ENCODE measurements around the gene MYRIP.
"Not testable (repeated sequence)": the region's sequence is repeated elsewhere in the genome, so short reads cannot be mapped to it uniquely, and the experiment has no call there.

Gene MYRIP

DNA sequence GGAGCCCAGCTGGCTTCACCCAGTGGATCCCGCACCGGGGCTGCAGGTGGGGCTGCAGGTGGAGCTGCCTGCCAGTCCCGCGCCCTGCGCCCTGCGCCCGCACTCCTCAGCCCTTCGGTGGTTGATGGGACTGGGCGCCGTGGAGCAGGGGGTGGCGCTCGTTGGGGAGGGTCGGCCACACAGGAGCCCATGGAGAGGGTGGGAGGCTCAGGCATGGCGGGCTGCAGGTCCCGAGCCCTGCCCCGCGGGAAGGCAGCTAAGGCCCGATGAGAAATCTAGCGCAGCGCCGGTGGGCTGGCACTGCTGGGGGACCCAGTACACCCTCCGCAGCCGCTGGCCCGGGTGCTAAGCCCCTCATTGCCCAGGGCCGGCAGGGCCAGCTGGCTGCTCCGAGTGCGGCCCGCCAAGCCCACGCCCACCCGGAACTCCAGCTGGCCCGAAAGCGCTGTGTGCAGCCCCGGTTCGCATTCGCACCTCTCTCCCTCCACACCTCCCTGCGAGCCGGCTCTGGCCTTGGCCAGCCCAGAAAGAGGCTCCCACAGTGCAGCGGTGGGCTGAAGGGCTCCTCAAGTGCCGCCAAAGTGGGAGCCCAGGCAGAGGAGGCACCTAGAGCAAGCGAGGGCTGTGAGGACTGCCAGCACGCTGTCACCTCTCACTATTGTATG, 268.6 kb downstream of the MYRIP start:
- in situ Hi-C loops (cut with MboI; ENCODE audit: low sequenced_read_pairs): not testable (repeated sequence)

DNA sequence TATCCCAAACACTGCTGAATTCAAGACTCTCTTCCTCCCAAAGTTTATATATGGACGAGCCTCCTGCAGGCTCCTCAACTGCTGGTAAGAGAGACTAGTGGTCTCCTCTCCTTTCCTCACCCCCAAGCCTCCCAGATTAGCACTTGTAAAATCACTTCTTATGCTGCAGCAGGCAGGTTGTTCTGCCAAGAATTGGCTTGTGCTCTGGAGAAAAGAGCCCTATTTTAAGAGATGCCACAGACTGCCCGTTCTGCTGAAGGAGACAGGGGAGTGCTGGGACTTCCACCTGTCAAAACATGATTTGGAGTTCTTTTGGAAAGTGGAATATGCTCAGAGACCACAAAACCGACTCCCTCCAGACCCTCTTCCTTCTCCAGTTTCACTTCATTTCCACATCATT, 269.2 kb downstream of the MYRIP start:
- in situ Hi-C loops (cut with MboI; ENCODE audit: low sequenced_read_pairs): no loop called here

GRCh38 chr3:40079203-40079846, 269.9 kb downstream of the MYRIP start:
- in situ Hi-C loops (cut with MboI; ENCODE audit: low sequenced_read_pairs): no loop called here

DNA sequence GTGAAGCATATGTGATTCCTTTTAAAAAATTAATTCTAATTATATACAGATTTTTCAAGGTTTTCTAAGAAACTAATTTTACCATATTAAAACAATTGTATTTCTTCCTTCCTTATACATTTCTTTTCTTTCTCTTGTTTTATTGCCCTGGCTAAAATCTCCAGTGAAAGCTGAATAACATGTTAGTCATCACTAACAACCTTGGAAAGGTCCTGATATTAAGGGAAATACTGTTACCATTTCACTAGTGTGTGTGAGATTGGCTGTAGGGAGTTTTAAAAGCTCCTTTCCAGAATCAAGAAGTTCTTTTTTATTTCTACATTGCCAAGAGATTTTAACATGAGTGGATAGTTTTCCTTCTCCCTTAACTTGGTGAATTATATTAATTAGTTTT, 270.4 kb downstream of the MYRIP start:
- in situ Hi-C loops (cut with MboI; ENCODE audit: low sequenced_read_pairs): no loop called here

- in situ Hi-C loops (cut with MboI; ENCODE audit: low sequenced_read_pairs): no loop called here
These were observed 273.7 kb downstream of the MYRIP start for GRCh38 chr3:40083066-40083465.

- in situ Hi-C loops (cut with MboI; ENCODE audit: low sequenced_read_pairs): not testable (repeated sequence)
These were observed 275.0 kb downstream of the MYRIP start for GRCh38 chr3:40084424-40084823.

DNA sequence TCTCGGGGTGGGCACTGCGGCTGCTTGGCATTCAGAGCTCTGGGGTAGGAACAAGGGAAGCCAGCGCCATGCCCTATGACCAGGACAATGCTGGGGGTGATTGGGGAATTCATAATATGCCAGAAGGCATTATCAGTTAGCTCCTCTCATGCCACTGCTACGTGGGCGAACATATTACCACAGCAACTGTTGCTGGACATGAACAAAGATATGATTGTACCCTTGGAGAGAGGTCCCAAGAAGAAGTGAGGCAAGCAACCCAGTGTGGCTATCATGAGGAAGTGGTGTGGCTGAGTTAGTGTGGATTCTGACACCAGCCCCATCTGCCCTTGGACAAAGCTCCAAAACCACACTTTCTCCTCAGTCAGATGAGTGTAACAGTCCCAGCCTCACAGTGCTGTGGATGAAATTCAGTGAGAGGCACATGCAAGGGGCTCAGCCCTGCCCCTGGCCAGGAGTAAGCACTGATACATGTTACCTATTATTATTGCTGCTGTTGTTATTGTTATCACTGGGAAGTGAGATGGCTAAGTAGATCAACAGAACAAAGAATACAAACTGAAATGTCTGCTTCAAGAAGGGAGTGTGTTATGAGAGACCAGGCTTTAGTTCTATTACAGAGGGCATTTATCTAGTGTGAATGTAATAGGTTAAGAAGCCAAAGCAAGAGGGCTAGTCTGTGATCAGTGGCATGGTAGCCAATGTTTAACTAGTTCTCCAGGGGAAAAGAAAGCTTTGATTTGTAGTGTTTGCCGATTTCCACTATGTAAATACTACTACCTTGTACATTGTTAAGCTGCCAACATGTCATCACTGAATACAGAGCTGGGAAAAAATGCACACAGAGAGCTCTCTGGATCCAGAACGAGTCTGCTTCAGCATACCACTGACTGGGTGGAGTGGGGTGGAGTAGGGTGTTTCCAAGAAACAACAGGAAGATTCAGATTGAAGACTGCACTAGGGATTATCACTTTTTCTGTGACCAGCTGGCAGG, 277.8 kb downstream of the MYRIP start:
- in situ Hi-C loops (cut with MboI; ENCODE audit: low sequenced_read_pairs): no loop called here

DNA sequence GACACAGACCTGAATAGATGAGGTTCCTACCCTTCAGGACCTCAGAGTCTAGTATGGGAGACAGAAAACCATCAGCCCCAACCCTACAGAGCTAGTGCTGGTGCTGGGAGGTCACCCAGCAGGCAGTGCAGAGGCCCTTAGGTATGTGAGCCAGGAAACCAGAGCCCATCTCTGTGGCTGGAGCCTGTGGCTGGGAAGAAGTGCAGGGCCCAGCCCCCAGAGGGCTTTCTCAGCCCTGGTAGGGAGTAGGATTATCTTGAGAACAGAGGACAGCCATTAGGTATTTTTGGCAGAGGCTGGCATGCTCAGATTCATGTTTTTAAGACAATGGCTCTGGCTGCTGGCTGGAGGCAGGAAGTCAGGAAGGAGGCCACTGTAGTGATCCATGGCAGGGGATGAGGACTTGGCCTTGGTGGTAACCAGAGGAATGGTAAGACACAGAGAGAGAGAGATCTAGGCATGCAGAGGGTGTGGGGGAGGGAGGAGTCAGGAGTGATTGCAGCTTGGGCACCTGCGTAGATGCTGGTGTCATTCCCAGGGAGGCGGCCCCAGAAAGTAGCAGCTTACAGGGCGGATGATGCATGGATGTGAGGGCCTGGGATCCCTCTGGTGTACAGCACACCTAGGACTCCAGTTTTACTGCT, 279.2 kb downstream of the MYRIP start:
- in situ Hi-C loops (cut with MboI; ENCODE audit: low sequenced_read_pairs): no loop called here

DNA sequence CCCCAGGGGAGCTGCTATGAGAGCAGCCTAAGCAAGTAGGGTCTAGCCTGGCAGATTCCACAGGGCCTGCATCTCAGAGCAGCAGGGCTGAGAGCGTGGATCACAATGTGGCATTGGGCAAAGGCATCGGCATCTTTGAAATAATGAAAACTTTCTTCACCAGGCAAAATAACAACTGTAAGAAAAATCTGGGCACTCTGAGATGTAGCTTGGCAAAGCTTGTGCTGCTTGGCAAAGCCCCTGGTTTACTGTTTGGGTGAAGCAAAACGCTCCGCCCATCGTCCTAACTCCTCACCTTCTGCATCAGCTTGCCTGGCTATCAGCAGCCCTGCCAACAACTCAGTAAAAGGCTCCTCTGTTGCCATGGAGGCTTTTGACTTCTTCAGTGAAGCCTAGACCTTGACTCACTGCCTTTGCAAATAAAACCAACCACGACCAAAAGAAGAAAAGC, 287.3 kb downstream of the MYRIP start:
- in situ Hi-C loops (cut with MboI; ENCODE audit: low sequenced_read_pairs): no loop called here

- in situ Hi-C loops (cut with MboI; ENCODE audit: low sequenced_read_pairs): no loop called here
These were observed 288.0 kb downstream of the MYRIP start for GRCh38 chr3:40097131-40098117.

DNA sequence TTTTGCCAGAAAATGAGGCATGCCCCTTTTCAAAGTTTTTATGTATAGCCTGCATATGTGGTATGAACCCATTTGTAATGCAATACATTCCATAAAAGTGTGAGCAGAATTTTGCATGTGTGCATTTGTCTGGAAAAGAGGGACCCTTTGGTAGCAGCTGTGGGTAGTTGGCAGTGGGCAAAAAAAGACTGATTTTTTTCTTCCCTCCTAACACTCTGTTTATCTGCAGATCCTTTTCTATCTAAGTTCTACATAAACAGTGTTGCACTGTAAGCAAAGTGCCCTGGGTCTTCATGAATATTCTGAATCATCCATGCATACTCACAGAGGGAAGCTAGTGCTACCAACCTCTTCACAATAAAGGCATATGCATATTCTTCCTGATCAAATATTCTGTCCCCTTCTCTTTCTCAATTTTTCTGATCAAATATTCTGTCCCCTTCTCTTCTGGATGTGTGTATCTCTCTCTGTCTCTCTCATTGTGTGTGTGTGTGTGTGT, 288.9 kb downstream of the MYRIP start:
- in situ Hi-C loops (cut with MboI; ENCODE audit: low sequenced_read_pairs): no loop called here

GRCh38 chr3:40099871-40100270, 290.5 kb downstream of the MYRIP start:
- in situ Hi-C loops (cut with MboI; ENCODE audit: low sequenced_read_pairs): no loop called here

GRCh38 chr3:40102182-40102581, 292.8 kb downstream of the MYRIP start:
- in situ Hi-C loops (cut with MboI; ENCODE audit: low sequenced_read_pairs): no loop called here

- in situ Hi-C loops (cut with MboI; ENCODE audit: low sequenced_read_pairs): no loop called here
These were observed 294.4 kb downstream of the MYRIP start for GRCh38 chr3:40103829-40104228.

- in situ Hi-C loops (cut with MboI; ENCODE audit: low sequenced_read_pairs): no loop called here
These were observed 295.0 kb downstream of the MYRIP start for GRCh38 chr3:40104441-40104840.

DNA sequence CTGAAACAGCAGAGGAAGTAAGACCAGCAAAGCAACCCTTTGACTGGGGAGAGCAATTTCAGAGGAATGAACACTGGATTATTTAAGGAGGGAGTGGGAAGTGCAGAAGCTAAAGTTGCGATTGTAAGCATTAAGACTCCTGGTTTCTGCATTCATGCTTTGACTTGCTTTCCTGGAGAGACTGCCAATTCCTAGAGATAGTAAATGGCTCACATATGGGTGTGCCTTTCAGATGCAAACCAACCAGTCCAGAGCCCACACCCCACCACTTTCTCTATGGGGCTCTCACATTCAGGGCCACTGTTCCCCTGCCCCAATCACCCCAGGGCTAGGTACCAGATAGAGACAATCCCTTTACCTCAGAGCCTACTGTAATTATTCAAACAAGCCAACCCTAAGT, 299.2 kb downstream of the MYRIP start:
- in situ Hi-C loops (cut with MboI; ENCODE audit: low sequenced_read_pairs): no loop called here

DNA sequence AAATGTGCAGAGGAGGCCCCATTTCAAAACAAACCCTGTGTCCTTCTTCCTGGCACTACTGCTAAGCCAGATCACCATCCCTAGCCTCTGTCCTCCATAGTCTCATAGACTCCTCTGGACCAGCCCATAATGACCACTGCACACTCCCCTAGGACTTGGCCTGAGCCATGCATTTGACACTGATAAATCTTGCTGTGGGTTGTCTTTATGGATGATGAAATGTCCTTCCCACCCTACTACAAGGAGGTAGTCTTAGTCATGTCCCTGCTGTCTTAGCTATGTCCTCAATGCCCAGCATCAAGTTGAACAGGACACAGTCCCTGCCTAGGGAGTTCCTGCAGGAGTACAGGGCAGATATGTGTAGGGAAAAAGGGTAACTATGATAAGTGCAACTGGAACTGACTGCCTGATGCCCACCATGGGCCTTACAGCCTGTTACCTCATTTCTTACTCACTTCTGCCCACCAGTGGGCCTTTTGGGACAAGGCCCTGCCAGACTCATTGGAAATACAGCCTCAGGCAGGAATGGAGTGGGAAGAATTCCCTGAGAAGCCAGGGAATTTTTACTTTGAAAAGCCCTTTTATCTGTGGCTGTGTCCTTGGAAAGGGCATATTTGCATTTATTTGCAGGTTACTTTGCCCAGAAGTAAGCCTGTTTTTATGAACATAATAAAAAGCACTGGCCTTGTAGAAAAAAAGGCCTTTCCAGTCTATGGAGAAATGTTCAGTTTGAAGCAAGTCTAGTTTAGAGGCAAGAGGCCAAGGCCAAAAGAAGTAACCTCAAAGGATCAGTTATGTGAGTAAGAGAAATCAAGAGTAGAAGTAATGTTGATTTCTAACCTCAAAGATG, 300.5 kb downstream of the MYRIP start:
- in situ Hi-C loops (cut with MboI; ENCODE audit: low sequenced_read_pairs): no loop called here

- in situ Hi-C loops (cut with MboI; ENCODE audit: low sequenced_read_pairs): no loop called here
These were observed 307.2 kb downstream of the MYRIP start for GRCh38 chr3:40116478-40117177.

Data from HL-60/S4 treated with retinoic acid at 250 ng/mL for 4 days and 3 days (cell line).